ENCODE measurements around the gene ABHD13.

ABHD13 gene

GRCh38 chr13:108283110-108283509, 64.9 kb downstream of the ABHD13 start:
- TF ChIP-seq TAF1 (IDR thresholded peaks at IDR 0.05; ENCODE audit: borderline replicate concordance, insufficient read depth, low read length): no peak
- no peak for TF ChIP-seq SIN3A (IDR thresholded peaks at IDR 0.05; ENCODE audit: borderline replicate concordance, insufficient read depth, low read length)
- TF ChIP-seq FOXP2 (optimal IDR thresholded peaks at IDR 0.05; ENCODE audit: borderline replicate concordance, extremely low read depth, extremely low read length, insufficient read depth): no peak
- no peak for TF ChIP-seq POLR2AphosphoS5 (IDR thresholded peaks at IDR 0.05; ENCODE audit: low read depth, low read length)
- TF ChIP-seq REST (IDR thresholded peaks at IDR 0.05; ENCODE audit: insufficient read depth in 1 of 2, low read depth in 2 of 2, low read length in 2 of 2): no peak
